ENCODE measurements around the gene SLC39A9. TPM values are rescaled to one million over a fixed set of nuclear protein-coding genes. Genes with fewer than 3 reads are reported as not detected.

SLC39A9 gene
- total and polyA plus RNA-seq, 2 of the 13 experiments (the other 11 are each of a cell fraction or from before 2014, with no cell fraction given): 46.6 to 69.5 TPM

DNA sequence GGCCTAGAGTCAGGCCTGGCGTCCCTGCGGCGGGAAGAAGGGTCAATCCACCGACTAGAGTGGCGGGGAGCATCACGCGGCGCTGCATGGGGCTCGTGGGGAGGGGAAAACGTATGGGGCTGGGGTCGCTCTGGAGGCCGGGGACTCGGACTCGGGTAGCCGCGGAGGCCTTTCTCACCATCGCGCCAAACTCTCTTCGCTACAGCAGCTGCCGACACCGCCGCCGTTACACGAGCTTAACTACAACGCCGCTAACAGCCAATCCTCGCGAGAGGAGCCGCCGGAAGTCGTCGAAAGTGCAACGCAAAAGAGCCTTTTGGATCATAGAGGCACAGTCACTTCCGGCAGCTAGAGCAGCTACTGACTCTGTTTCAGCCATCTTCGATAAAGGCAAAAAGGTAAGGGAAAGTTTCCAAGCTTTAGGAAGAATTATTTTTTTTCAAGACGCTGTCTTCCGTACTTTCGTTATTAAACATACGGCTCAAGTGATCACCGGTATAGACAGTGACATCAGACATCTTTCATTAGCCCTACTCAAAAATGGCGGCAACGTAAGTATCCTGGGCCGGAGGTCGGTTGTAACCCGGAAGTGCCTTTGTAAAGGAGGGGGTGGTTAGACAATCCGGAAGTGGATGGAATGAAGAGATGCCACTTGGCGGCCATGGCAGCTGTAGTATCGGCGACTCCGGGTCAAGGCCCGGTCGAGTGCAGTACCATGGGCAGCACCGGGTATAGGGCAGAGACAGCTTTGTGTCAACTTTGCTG is at the start of gene SLC39A9, which contains the start of gene ERH (continued):
- TF ChIP-seq, protein P1, sequence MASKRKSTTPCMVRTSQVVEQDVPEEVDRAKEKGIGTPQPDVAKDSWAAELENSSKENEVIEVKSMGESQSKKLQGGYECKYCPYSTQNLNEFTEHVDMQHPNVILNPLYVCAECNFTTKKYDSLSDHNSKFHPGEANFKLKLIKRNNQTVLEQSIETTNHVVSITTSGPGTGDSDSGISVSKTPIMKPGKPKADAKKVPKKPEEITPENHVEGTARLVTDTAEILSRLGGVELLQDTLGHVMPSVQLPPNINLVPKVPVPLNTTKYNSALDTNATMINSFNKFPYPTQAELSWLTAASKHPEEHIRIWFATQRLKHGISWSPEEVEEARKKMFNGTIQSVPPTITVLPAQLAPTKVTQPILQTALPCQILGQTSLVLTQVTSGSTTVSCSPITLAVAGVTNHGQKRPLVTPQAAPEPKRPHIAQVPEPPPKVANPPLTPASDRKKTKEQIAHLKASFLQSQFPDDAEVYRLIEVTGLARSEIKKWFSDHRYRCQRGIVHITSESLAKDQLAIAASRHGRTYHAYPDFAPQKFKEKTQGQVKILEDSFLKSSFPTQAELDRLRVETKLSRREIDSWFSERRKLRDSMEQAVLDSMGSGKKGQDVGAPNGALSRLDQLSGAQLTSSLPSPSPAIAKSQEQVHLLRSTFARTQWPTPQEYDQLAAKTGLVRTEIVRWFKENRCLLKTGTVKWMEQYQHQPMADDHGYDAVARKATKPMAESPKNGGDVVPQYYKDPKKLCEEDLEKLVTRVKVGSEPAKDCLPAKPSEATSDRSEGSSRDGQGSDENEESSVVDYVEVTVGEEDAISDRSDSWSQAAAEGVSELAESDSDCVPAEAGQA (IDR thresholded peaks at IDR 0.05; ENCODE audit: low read depth): peak; percentile 98
- TF ChIP-seq, protein P1 (CRISPR knock-in tag; IDR thresholded peaks at IDR 0.05; ENCODE audit: borderline replicate concordance): no peak
- TF ChIP-seq HES4 (CRISPR knock-in tag; IDR thresholded peaks at IDR 0.05; ENCODE audit: borderline replicate concordance) (peak; percentile 68; the same call in 1 of the 2 replicates), BHLHE40 (IDR thresholded peaks at IDR 0.05; ENCODE audit: low read length) (no peak), HNF4G (IDR thresholded peaks at IDR 0.05; ENCODE audit: borderline replicate concordance, low read depth, low read length) (no peak), HNF4G (CRISPR knock-in tag; IDR thresholded peaks at IDR 0.05; ENCODE audit: borderline replicate concordance, low read depth) (no peak), NONO (IDR thresholded peaks at IDR 0.05) (no peak), NONO (CRISPR knock-in tag; conservative IDR thresholded peaks at IDR 0.05) (peak; percentile 56; the same call in 1 of the 2 replicates), ZBTB20 (CRISPR knock-in tag; IDR thresholded peaks at IDR 0.05; ENCODE audit: borderline replicate concordance, low read depth) (no peak; the same call in 1 of the 2 replicates), SKI (IDR thresholded peaks at IDR 0.05; ENCODE audit: partially characterized antibody) (peak; percentile 65), SRSF1 (optimal IDR thresholded peaks at IDR 0.05; ENCODE audit: low read depth, low read length) (no peak), SRY (CRISPR knock-in tag; IDR thresholded peaks at IDR 0.05) (no peak; the same call in 1 of the 2 replicates), ZNF503 (CRISPR knock-in tag; IDR thresholded peaks at IDR 0.05) (0 out of 2 replicates have a peak, but pooled peaks have one; percentile 17), KLF13 (CRISPR knock-in tag; IDR thresholded peaks at IDR 0.05) (no peak), ZKSCAN1 (IDR thresholded peaks at IDR 0.05; ENCODE audit: low read length) (no peak), ZBTB39 (CRISPR knock-in tag; IDR thresholded peaks at IDR 0.05) (0 out of 2 replicates have a peak, but pooled peaks have one; percentile 56), SPEN (CRISPR knock-in tag; IDR thresholded peaks at IDR 0.05; ENCODE audit: low read depth) (peak; percentile 87; the same call in 1 of the 2 replicates)

Data from HepG2 (cell line).